Suprapubic skin (tissue), 3 donors: ENCODE measurements around the gene E2F3.

ENCODE experiments used
- EP300 ChIP-seq: sonication (generic); formaldehyde crosslinking; IDR thresholded peaks from one replicate; pipeline ENCODE4 v1.6.1; 2017; ENCODE audit warnings: antibody characterized with exemption
- POLR2A ChIP-seq, 2 donors: fragments of 450-650 bp; IDR thresholded peaks; one replicate each; pipeline ENCODE4 v1.6.1; 2017; ENCODE audit warnings: antibody characterized with exemption in 2 of 2, mild to moderate bottlenecking in 2 of 2, moderate library complexity in 2 of 2
- TF ChIP-seq, protein P1 (sequence below), 2 donors: fragments of 200-600 bp in 1 of 2; fragments of 450-650 bp in 1 of 2; sonication (generic) in 1 of 2; IDR thresholded peaks; one replicate each; pipeline ENCODE4 v1.5.1; 2016 to 2019; ENCODE audit warnings: antibody characterized with exemption in 2 of 2, mild to moderate bottlenecking in 1 of 2, moderate library complexity in 1 of 2

DNA sequence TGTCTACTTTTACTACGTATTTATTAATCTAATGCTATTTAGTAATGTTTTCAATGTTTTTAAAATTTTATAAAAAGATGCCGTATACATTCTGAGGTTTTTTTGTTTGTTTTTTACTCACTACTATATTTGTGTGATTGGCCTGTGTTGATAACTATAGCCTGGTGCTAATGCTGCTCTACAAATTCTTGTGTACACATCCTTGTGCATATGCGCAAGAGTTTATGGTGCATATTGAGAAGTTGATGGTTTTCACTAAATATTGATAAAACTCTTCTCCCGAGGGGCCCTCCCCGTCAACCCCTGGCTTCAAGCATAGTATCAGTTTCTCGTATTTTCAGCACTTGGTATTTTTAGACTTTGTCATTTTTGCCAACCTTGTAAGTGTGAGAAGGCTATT is 59.9 kb downstream of the E2F3 start:
- TF ChIP-seq, protein P1, sequence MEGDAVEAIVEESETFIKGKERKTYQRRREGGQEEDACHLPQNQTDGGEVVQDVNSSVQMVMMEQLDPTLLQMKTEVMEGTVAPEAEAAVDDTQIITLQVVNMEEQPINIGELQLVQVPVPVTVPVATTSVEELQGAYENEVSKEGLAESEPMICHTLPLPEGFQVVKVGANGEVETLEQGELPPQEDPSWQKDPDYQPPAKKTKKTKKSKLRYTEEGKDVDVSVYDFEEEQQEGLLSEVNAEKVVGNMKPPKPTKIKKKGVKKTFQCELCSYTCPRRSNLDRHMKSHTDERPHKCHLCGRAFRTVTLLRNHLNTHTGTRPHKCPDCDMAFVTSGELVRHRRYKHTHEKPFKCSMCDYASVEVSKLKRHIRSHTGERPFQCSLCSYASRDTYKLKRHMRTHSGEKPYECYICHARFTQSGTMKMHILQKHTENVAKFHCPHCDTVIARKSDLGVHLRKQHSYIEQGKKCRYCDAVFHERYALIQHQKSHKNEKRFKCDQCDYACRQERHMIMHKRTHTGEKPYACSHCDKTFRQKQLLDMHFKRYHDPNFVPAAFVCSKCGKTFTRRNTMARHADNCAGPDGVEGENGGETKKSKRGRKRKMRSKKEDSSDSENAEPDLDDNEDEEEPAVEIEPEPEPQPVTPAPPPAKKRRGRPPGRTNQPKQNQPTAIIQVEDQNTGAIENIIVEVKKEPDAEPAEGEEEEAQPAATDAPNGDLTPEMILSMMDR (IDR thresholded peaks at IDR 0.05) = no peak
- TF ChIP-seq POLR2A (IDR thresholded peaks at IDR 0.05) = no peak
- TF ChIP-seq EP300 = no peak
